ENCODE results near the gene CPNE9. TPM values are rescaled to one million over a fixed set of nuclear protein-coding genes. Genes with fewer than 3 reads are reported as not detected.

The CPNE9 gene
- total and polyA plus RNA-seq, 2 experiments from 2014 or later: not detected

- Histone ChIP-seq H3K4me2 (no peak overlapping the region), H2AFZ (no peak overlapping the region), H3K9me3 (ENCODE audit: low read depth) (no peaks in the 10 kb centered on the region), H3K27me3 (no peaks in the 10 kb centered on the region), H3K27ac (no peak overlapping the region), H3K9me2 (replicated peaks; ENCODE audit: insufficient read depth) (no peaks in the 10 kb centered on the region), H3K4me3 (no peak overlapping the region), H3K36me3 (replicated peaks; ENCODE audit: insufficient read depth, low read depth) (no peaks in the 10 kb centered on the region), H4K20me1 (ENCODE audit: insufficient read depth, poor library complexity, severe bottlenecking) (no peaks in the 10 kb centered on the region), H3K4me1 (ENCODE audit: insufficient read depth) (no peaks in the 10 kb centered on the region), H3K79me2 (no peaks in the 10 kb centered on the region)
- no peak for DNase-seq (ENCODE audit: low spot score)
- 89% methylated on average over 2 of the region's 2 CpGs for WGBS (ENCODE audit: low lambda C conversion rate, missing lambda C conversion rate)
- TF ChIP-seq EZH2phosphoT487 (IDR thresholded peaks at IDR 0.05; ENCODE audit: low read depth, severe bottlenecking, unreplicated experiment) (no peak), CTCF (IDR thresholded peaks at IDR 0.05; ENCODE audit: poor library complexity) (no peak), EZH2 (IDR thresholded peaks at IDR 0.05; ENCODE audit: borderline replicate concordance) (no peak)
Observed at GRCh38 chr3:9721700-9722060, 18.0 kb downstream of the CPNE9 start.

- Histone ChIP-seq H3K27me3 (no peaks in the 10 kb centered on the region), H3K36me3 (replicated peaks; ENCODE audit: insufficient read depth, low read depth) (no peaks in the 10 kb centered on the region), H3K27ac (no peak overlapping the region), H3K4me3 (no peak overlapping the region), H3K79me2 (no peaks in the 10 kb centered on the region), H2AFZ (no peak overlapping the region), H3K9me2 (replicated peaks; ENCODE audit: insufficient read depth) (no peaks in the 10 kb centered on the region), H4K20me1 (ENCODE audit: insufficient read depth, poor library complexity, severe bottlenecking) (no peaks in the 10 kb centered on the region), H3K9me3 (ENCODE audit: low read depth) (no peaks in the 10 kb centered on the region), H3K4me1 (ENCODE audit: insufficient read depth) (no peaks in the 10 kb centered on the region), H3K4me2 (no peak overlapping the region)
- TF ChIP-seq EZH2 (IDR thresholded peaks at IDR 0.05; ENCODE audit: borderline replicate concordance) (no peak), CTCF (IDR thresholded peaks at IDR 0.05; ENCODE audit: poor library complexity) (no peak), EZH2phosphoT487 (IDR thresholded peaks at IDR 0.05; ENCODE audit: low read depth, severe bottlenecking, unreplicated experiment) (no peak)
- DNase-seq (ENCODE audit: low spot score): no peak
- 80% methylated on average over 4 of the region's 4 CpGs for WGBS (ENCODE audit: low lambda C conversion rate, missing lambda C conversion rate)
Observed at GRCh38 chr3:9725775-9726515, 22.3 kb downstream of the CPNE9 start.

GRCh38 chr3:9727041-9727595 lies 23.5 kb downstream of the CPNE9 start:
- Histone ChIP-seq H3K4me1 (ENCODE audit: insufficient read depth) (no peaks in the 10 kb centered on the region), H3K27me3 (no peaks in the 10 kb centered on the region), H4K20me1 (ENCODE audit: insufficient read depth, poor library complexity, severe bottlenecking) (no peaks in the 10 kb centered on the region), H3K9me3 (ENCODE audit: low read depth) (no peaks in the 10 kb centered on the region), H3K9me2 (replicated peaks; ENCODE audit: insufficient read depth) (no peaks in the 10 kb centered on the region), H3K79me2 (peaks cover 5% of the 10 kb centered on the region), H3K36me3 (replicated peaks; ENCODE audit: insufficient read depth, low read depth) (no peaks in the 10 kb centered on the region), H2AFZ (no peak overlapping the region), H3K27ac (no peak overlapping the region), H3K4me3 (no peak overlapping the region), H3K4me2 (no peak overlapping the region)
- DNase-seq (ENCODE audit: low spot score): no peak
- WGBS (ENCODE audit: low lambda C conversion rate, missing lambda C conversion rate): 5% methylated on average over 11 of the region's 11 CpGs
- TF ChIP-seq EZH2 (IDR thresholded peaks at IDR 0.05; ENCODE audit: borderline replicate concordance): no peak
- TF ChIP-seq CTCF (IDR thresholded peaks at IDR 0.05; ENCODE audit: poor library complexity): no peak
- no peak for TF ChIP-seq EZH2phosphoT487 (IDR thresholded peaks at IDR 0.05; ENCODE audit: low read depth, severe bottlenecking, unreplicated experiment)

All from hepatocyte (in vitro differentiated cells).